Progenitor cell of endocrine pancreas (in vitro differentiated cells): ENCODE measurements around the gene HM13. TPM values are rescaled to one million over a fixed set of nuclear protein-coding genes. Genes with fewer than 3 reads are reported as not detected.
A peak's percentile ranks its signal among the peaks of the same experiment; 100 is the strongest.
"Not testable (repeated sequence)": the region's sequence is repeated elsewhere in the genome, so short reads cannot be mapped to it uniquely, and the experiment has no call there.

ENCODE experiments used
- DNase-seq: peaks from one replicate; pipeline ENCODE4 v3.0.0; 2021; ENCODE audit warnings: low spot score; ENCODE audit not compliant: unreplicated experiment
- H3K27ac Mint-ChIP-seq: 2 replicates; pipeline ENCODE4 v1.8.0; 2021; ENCODE audit warnings: mild to moderate bottlenecking, moderate library complexity, mixed read lengths
- H3K27me3 Mint-ChIP-seq: 2 replicates; pipeline ENCODE4 v1.8.0; 2021; ENCODE audit warnings: mixed read lengths
- H3K36me3 Mint-ChIP-seq: 2 replicates; pipeline ENCODE4 v1.8.0; 2022; ENCODE audit warnings: mixed read lengths; ENCODE audit not compliant: insufficient read depth
- H3K4me1 Mint-ChIP-seq: 2 replicates; pipeline ENCODE4 v1.8.0; 2021; ENCODE audit warnings: low read depth, mixed read lengths
- H3K4me3 Mint-ChIP-seq: 2 replicates; pipeline ENCODE4 v1.8.0; 2021; ENCODE audit warnings: low read depth, mild to moderate bottlenecking, moderate library complexity, mixed read lengths
- H3K9me3 Mint-ChIP-seq: 2 replicates; pipeline ENCODE4 v1.8.0; 2021; ENCODE audit warnings: low read depth, mixed read lengths
- total RNA-seq: library from RNA; stranded (reverse); gene quantifications from 2 replicates; pipeline ENCODE4 v1.2.1, GENCODE V29; 2021
- TF ChIP-seq, protein P1 (sequence below): fragments of 200-600 bp; sonication (generic); IDR thresholded peaks from one replicate; pipeline ENCODE4 v1.5.0; 2021; ENCODE audit warnings: antibody characterized with exemption, mild to moderate bottlenecking; ENCODE audit not compliant: unreplicated experiment

Gene HM13
- total RNA-seq, 1 donor from 2014 or later, result 217 TPM

DNA sequence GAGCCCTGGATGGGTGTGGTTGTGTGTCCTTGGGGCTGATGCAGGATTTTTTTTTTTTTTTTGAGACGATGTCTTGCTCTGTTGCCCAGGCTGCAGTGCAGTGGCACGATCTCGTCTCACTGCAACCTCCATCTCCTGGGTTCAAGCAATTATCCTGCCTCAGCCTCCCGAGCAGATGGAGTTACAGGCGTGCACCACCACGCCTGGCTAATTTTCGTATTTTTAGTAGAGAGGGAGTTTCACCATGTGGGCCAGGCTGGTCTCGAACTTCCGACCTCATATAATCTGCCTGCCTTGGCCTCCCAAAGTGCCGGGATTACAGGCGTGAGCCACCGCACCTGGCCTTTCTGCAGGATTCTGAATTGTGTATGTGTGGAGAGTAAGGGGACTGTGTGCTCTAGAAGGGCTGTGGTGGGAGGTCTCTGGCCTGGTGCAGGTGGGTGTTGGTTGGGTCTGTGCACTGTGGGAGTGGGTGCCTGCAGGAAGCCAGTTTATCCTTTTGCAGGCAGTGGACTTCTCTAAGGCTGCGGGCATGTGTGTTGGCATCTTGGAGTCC is 79.8 kb downstream of the HM13 start:
- no peak for DNase-seq
- Mint-ChIP-seq H3K4me1 (peaks cover 22% of the 10 kb centered on the region), H3K9me3 (no peaks in the 10 kb centered on the region), H3K36me3 (no peaks in the 10 kb centered on the region), H3K27ac (peak overlapping the region; percentile 74), H3K4me3 (no peak overlapping the region), H3K27me3 (no peaks in the 10 kb centered on the region)
- TF ChIP-seq, protein P1, sequence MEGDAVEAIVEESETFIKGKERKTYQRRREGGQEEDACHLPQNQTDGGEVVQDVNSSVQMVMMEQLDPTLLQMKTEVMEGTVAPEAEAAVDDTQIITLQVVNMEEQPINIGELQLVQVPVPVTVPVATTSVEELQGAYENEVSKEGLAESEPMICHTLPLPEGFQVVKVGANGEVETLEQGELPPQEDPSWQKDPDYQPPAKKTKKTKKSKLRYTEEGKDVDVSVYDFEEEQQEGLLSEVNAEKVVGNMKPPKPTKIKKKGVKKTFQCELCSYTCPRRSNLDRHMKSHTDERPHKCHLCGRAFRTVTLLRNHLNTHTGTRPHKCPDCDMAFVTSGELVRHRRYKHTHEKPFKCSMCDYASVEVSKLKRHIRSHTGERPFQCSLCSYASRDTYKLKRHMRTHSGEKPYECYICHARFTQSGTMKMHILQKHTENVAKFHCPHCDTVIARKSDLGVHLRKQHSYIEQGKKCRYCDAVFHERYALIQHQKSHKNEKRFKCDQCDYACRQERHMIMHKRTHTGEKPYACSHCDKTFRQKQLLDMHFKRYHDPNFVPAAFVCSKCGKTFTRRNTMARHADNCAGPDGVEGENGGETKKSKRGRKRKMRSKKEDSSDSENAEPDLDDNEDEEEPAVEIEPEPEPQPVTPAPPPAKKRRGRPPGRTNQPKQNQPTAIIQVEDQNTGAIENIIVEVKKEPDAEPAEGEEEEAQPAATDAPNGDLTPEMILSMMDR, result no peak

DNA sequence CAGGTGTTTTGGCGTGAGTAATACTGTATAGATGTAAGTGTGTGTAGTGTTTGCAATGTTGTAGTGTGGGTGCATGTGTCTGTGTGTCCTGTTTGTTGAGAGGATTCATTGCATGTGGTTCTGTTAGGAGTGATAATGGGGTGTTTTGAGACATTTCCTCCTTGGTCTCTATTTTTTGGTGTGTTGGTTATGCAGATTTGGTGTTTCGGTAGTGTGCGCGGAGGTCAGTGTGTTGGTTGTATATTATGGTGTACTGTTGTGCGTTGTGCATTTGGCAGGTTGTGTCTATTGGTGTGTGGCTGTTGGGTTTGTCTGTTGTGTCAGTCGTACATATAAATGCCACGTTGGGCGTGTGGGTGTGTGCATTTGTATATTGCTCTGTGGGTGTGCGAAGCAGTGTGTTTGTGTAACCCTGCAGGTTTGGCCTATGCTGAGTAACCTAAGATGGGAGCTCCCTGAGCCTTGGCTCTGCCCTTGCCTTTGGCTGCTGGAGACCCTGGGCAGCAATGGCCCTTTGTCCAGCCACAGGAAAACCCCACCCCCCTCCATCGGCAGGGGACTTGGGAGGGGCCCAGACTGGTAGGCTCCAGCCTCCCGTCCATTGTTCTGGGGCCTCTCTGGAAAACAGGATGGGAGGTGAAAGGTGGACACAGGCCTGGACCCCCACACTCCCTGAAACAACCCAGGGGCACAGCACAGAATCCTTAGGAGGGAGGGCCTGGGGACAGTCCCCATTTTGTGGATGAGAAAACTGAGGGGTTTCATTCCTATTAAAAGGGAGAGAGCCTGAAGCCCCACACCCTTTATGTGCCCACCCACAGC is 80.5 kb downstream of the HM13 start:
- Mint-ChIP-seq H3K27ac (peak overlapping the region; percentile 74), H3K4me3 (no peak overlapping the region), H3K36me3 (no peaks in the 10 kb centered on the region), H3K4me1 (peaks cover 22% of the 10 kb centered on the region), H3K27me3 (no peaks in the 10 kb centered on the region), H3K9me3 (no peaks in the 10 kb centered on the region)
- TF ChIP-seq, protein P1, result no peak
- peak; percentile 27 for DNase-seq

DNA sequence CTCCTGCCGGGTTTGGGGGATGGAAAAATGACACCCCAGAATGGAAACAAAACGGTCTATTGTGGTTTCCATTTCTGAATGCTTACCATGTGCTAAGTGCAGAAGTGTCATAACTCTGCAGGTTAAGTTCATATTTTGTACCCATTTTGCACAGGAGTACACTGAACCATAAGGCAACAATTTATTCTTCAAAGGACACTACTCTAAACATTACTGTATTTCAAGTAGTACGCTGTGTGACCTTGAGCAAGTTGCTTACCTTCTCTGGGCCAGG is 81.1 kb downstream of the HM13 start:
- Mint-ChIP-seq H3K4me3 (no peak overlapping the region), H3K27ac (peak overlapping the region; percentile 88), H3K36me3 (no peaks in the 10 kb centered on the region), H3K4me1 (peaks cover 22% of the 10 kb centered on the region), H3K27me3 (no peaks in the 10 kb centered on the region), H3K9me3 (no peaks in the 10 kb centered on the region)
- no peak for DNase-seq
- TF ChIP-seq, protein P1, result no peak

DNA sequence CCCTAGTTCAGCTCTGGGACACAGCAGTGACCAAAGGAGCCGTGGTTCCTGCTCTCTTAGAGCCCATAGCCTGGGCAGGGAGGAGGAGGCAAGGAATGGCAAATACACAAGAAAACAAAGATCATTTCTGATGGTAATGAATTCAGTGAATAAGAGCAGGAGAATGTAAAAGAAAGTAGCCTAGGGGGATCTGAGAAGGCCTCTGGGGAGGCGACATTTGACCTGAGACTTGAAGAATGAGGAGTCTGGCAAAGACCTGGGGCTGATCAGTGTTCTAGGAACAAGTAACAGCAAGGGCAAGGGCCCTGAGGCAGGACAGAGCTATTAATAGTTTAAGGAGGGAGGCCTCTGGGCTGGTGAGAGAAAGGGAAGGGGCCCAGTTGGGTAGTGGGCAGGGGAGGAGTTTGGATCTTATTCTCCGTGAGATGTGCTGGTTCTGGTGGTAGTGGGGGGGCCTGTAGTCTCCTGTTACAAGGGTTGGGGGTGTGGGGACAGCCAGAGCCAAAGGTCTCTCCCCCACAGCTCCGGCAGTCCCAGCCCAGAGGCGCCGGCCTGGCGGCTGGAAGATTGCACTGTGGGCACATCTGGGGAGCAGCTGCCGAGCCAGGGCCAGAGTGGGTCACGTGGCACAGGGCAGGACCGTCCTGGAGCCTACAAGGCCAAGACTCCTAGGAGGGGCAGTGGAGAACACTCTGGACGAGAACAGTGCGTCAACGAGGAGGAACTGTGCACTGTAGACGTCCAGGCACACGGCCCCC is 81.6 kb downstream of the HM13 start:
- H3K4me3 Mint-ChIP-seq, result no peak overlapping the region
- H3K4me1 Mint-ChIP-seq, result peaks cover 22% of the 10 kb centered on the region
- no peak for DNase-seq

DNA sequence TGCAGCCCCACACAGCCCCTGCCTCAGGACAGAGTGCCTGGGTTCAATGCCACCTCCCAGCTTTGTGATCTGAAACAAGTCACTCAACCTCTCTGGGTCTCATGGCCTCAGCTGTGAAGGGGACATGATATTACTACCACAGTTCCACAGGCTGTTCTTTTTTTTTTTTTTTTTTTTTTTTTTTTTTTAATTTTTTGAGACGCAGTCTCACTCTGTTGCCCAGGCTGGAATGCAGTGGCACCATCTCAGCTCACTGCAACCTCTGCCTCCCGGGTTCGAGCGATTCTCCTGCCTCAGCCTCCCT is 82.1 kb downstream of the HM13 start:
- H3K9me3 Mint-ChIP-seq, DNase-seq, H3K36me3 Mint-ChIP-seq, H3K4me3 Mint-ChIP-seq, H3K27me3 Mint-ChIP-seq: not testable (repeated sequence)
- peaks cover 22% of the 10 kb centered on the region for H3K4me1 Mint-ChIP-seq
- peak overlapping the region; percentile 93 for H3K27ac Mint-ChIP-seq

More for the DNA sequence above, 81.6 kb downstream of the HM13 start:
- no peaks in the 10 kb centered on the region for H3K27me3 Mint-ChIP-seq
- peak overlapping the region; percentile 88 for H3K27ac Mint-ChIP-seq
- no peaks in the 10 kb centered on the region for H3K9me3 Mint-ChIP-seq
- TF ChIP-seq, protein P1, result no peak
- no peaks in the 10 kb centered on the region for H3K36me3 Mint-ChIP-seq
